ENCODE measurements around the gene JUNB.

Gene JUNB

GRCh38 chr19:12838886-12839756 is 47.8 kb downstream of the JUNB start (continued):
- TF ChIP-seq, protein P1, sequence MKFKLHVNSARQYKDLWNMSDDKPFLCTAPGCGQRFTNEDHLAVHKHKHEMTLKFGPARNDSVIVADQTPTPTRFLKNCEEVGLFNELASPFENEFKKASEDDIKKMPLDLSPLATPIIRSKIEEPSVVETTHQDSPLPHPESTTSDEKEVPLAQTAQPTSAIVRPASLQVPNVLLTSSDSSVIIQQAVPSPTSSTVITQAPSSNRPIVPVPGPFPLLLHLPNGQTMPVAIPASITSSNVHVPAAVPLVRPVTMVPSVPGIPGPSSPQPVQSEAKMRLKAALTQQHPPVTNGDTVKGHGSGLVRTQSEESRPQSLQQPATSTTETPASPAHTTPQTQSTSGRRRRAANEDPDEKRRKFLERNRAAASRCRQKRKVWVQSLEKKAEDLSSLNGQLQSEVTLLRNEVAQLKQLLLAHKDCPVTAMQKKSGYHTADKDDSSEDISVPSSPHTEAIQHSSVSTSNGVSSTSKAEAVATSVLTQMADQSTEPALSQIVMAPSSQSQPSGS (tag by site-specific recombination; IDR thresholded peaks at IDR 0.05; ENCODE audit: low read depth) = peak; percentile 75; the same call in 1 of the 2 replicates
- peak; percentile 67; the same call in 1 of the 2 replicates for TF ChIP-seq ZBTB21 (tag by site-specific recombination; IDR thresholded peaks at IDR 0.05)
- TF ChIP-seq ZNF629 (tag by site-specific recombination; IDR thresholded peaks at IDR 0.05) = peak; percentile 82
- 0 out of 2 replicates have a peak, but pooled peaks have one; percentile 4 for TF ChIP-seq ZIC2 (tag by site-specific recombination; IDR thresholded peaks at IDR 0.05)
- no peak for TF ChIP-seq ZNF394 (tag by site-specific recombination; IDR thresholded peaks at IDR 0.05; ENCODE audit: borderline replicate concordance)
- 0 out of 2 replicates have a peak, but pooled peaks have one; percentile 4 for TF ChIP-seq SP7 (tag by site-specific recombination; IDR thresholded peaks at IDR 0.05)
- no peak for TF ChIP-seq WT1 (tag by site-specific recombination; IDR thresholded peaks at IDR 0.05)
- TF ChIP-seq ZNF610 (tag by site-specific recombination; IDR thresholded peaks at IDR 0.05; ENCODE audit: borderline replicate concordance) = no peak
- TF ChIP-seq, protein P2, sequence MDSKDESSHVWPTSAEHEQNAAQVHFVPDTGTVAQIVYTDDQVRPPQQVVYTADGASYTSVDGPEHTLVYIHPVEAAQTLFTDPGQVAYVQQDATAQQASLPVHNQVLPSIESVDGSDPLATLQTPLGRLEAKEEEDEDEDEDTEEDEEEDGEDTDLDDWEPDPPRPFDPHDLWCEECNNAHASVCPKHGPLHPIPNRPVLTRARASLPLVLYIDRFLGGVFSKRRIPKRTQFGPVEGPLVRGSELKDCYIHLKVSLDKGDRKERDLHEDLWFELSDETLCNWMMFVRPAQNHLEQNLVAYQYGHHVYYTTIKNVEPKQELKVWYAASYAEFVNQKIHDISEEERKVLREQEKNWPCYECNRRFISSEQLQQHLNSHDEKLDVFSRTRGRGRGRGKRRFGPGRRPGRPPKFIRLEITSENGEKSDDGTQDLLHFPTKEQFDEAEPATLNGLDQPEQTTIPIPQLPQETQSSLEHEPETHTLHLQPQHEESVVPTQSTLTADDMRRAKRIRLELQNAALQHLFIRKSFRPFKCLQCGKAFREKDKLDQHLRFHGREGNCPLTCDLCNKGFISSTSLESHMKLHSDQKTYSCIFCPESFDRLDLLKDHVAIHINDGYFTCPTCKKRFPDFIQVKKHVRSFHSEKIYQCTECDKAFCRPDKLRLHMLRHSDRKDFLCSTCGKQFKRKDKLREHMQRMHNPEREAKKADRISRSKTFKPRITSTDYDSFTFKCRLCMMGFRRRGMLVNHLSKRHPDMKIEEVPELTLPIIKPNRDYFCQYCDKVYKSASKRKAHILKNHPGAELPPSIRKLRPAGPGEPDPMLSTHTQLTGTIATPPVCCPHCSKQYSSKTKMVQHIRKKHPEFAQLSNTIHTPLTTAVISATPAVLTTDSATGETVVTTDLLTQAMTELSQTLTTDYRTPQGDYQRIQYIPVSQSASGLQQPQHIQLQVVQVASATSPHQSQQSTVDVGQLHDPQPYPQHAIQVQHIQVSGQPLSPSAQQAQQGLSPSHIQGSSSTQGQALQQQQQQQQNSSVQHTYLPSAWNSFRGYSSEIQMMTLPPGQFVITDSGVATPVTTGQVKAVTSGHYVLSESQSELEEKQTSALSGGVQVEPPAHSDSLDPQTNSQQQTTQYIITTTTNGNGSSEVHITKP (tag by site-specific recombination; IDR thresholded peaks at IDR 0.05) = peak; percentile 37

- Histone ChIP-seq H3K4me3 (ENCODE audit: low read depth, low read length) (no peak overlapping the region; the same call in 1 of the 2 replicates), H3K4me1 (ENCODE audit: control insufficient read depth, insufficient read depth, low read length) (no peaks in the 10 kb centered on the region), H3K9me3 (ENCODE audit: control insufficient read depth, insufficient read depth, low read depth, low read length) (no peaks in the 10 kb centered on the region), H3K27ac (ENCODE audit: extremely low read depth, low read depth, low read length) (no peak overlapping the region), H3K36me3 (ENCODE audit: control insufficient read depth in 2 of 2, insufficient read depth in 1 of 2, low read length in 2 of 2) (no peaks in the 10 kb centered on the region)
- ChIA-PET CTCF (interaction anchor here (0.7 kb wide), 1 partner anchor 80 kb away, joined by 3 read pairs; no protein-coding TSS in a partner anchor), POLR2A (no interaction called here)
- TF ChIP-seq, protein P3, sequence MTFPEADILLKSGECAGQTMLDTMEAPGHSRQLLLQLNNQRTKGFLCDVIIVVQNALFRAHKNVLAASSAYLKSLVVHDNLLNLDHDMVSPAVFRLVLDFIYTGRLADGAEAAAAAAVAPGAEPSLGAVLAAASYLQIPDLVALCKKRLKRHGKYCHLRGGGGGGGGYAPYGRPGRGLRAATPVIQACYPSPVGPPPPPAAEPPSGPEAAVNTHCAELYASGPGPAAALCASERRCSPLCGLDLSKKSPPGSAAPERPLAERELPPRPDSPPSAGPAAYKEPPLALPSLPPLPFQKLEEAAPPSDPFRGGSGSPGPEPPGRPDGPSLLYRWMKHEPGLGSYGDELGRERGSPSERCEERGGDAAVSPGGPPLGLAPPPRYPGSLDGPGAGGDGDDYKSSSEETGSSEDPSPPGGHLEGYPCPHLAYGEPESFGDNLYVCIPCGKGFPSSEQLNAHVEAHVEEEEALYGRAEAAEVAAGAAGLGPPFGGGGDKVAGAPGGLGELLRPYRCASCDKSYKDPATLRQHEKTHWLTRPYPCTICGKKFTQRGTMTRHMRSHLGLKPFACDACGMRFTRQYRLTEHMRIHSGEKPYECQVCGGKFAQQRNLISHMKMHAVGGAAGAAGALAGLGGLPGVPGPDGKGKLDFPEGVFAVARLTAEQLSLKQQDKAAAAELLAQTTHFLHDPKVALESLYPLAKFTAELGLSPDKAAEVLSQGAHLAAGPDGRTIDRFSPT (tag by site-specific recombination; IDR thresholded peaks at IDR 0.05) = no peak
- no peak for TF ChIP-seq ZNF311 (tag by site-specific recombination; IDR thresholded peaks at IDR 0.05; ENCODE audit: borderline replicate concordance)
- no peak for TF ChIP-seq ZNF692 (tag by site-specific recombination; IDR thresholded peaks at IDR 0.05)
- no peak for TF ChIP-seq ZNF280D (tag by site-specific recombination; IDR thresholded peaks at IDR 0.05)
- no peak for TF ChIP-seq ZNF776 (tag by site-specific recombination; IDR thresholded peaks at IDR 0.05; ENCODE audit: borderline replicate concordance)
- no peak for TF ChIP-seq ZNF585B (tag by site-specific recombination; IDR thresholded peaks at IDR 0.05)
- TF ChIP-seq ZBTB26 (tag by site-specific recombination; optimal IDR thresholded peaks at IDR 0.05) = no peak
Measured at GRCh38 chr19:12840091-12841079, 49.1 kb downstream of the JUNB start.

Measured in HEK293 (cell line).